KOPT-K1 (cell line): ENCODE data around the gene AKAP14.
"Not testable (repeated sequence)": the region's sequence is repeated elsewhere in the genome, so short reads cannot be mapped to it uniquely, and the experiment has no call there.

Source experiments
- H3K27ac ChIP-seq: fragments of 200-600 bp; sonication (generic); 2 replicates; pipeline ENCODE4 v1.5.1; 2016; ENCODE audit warnings: antibody characterized with exemption, mild to moderate bottlenecking, low read depth, low read length; ENCODE audit not compliant: poor library complexity, severe bottlenecking
- H3K36me3 ChIP-seq: fragments of 200-600 bp; sonication (generic); 2 replicates; pipeline ENCODE4 v1.5.1; 2017; ENCODE audit warnings: antibody characterized with exemption, mild to moderate bottlenecking, low read length, moderate library complexity; ENCODE audit not compliant: insufficient read depth
- H3K9me3 ChIP-seq: fragments of 200-600 bp; sonication (generic); 2 replicates; pipeline ENCODE4 v1.5.1; 2017; ENCODE audit warnings: antibody characterized with exemption, low read length, mild to moderate bottlenecking; ENCODE audit not compliant: insufficient read depth, poor library complexity, severe bottlenecking

AKAP14 gene

GRCh38 chrX:119954374-119954773 is 58.7 kb downstream of the AKAP14 start:
- H3K9me3 ChIP-seq: peaks cover 8% of the 10 kb centered on the region
- no peak overlapping the region for H3K27ac ChIP-seq
- no peaks in the 10 kb centered on the region for H3K36me3 ChIP-seq

GRCh38 chrX:119955807-119956570 is 60.3 kb downstream of the AKAP14 start:
- not testable (repeated sequence) for H3K9me3 ChIP-seq, H3K27ac ChIP-seq, H3K36me3 ChIP-seq

- Histone ChIP-seq H3K36me3 (no peaks in the 10 kb centered on the region), H3K27ac (no peak overlapping the region), H3K9me3 (peaks cover 8% of the 10 kb centered on the region)
These were observed 64.9 kb downstream of the AKAP14 start for GRCh38 chrX:119960625-119961024.

GRCh38 chrX:119966837-119967236 is 71.1 kb downstream of the AKAP14 start:
- H3K27ac ChIP-seq, H3K36me3 ChIP-seq, H3K9me3 ChIP-seq: not testable (repeated sequence)
